GM12891 (cell line): ENCODE data around the gene ADGRV1.
A peak's percentile ranks its signal among the peaks of the same experiment; 100 is the strongest.

Experiments
- DNase-seq: peaks from one replicate; pipeline ENCODE4 v3.0.0; 2011; ENCODE audit warnings: low spot score; ENCODE audit not compliant: insufficient read length
- FAIRE-seq: peaks from 2 replicates; lab custom pipeline; 2011; peaks lifted over from hg19 to GRCh38; lab: Jason Lieb, UNC
- PAX5 ChIP-seq: IDR thresholded peaks from 2 replicates; pipeline ENCODE4 v1.6.1; 2011; ENCODE audit warnings: low read length, moderate library complexity, mild to moderate bottlenecking; ENCODE audit not compliant: insufficient read depth, severe bottlenecking
- POLR2A ChIP-seq: IDR thresholded peaks from 2 replicates; pipeline ENCODE4 v1.6.1; 2011; ENCODE audit warnings: low read depth, low read length, control low read depth
- POLR2AphosphoS5 ChIP-seq: IDR thresholded peaks from 2 replicates; pipeline ENCODE4 v1.6.1; 2011; ENCODE audit warnings: low read depth, low read length, control low read depth
- POU2F2 ChIP-seq: IDR thresholded peaks from 2 replicates; pipeline ENCODE4 v1.6.1; 2011; ENCODE audit warnings: low read depth, mild to moderate bottlenecking, control low read depth, low read length, moderate library complexity
- SPI1 ChIP-seq: IDR thresholded peaks from 2 replicates; pipeline ENCODE4 v1.6.1; 2011; ENCODE audit warnings: low read depth, low read length, control low read depth
- TAF1 ChIP-seq: IDR thresholded peaks from 2 replicates; pipeline ENCODE4 v1.6.1; 2011; ENCODE audit warnings: low read depth, low read length, control low read depth

ADGRV1 gene

GRCh38 chr5:90930062-90930461 is 371.5 kb downstream of the ADGRV1 start:
- FAIRE-seq (no peak), DNase-seq (no peak)
- TF ChIP-seq TAF1, result no peak
- no peak for TF ChIP-seq SPI1
- TF ChIP-seq POLR2A, result no peak
- no peak for TF ChIP-seq POLR2AphosphoS5
- TF ChIP-seq POU2F2, result no peak
- no peak for TF ChIP-seq PAX5

- no peak for TF ChIP-seq PAX5
- TF ChIP-seq POLR2AphosphoS5, result no peak
- no peak for TF ChIP-seq POLR2A
- no peak for TF ChIP-seq TAF1
- no peak for TF ChIP-seq SPI1
- no peak for TF ChIP-seq POU2F2
- no peak for FAIRE-seq
- no peak for DNase-seq
Measured at GRCh38 chr5:90930756-90931431, 372.3 kb downstream of the ADGRV1 start.

GRCh38 chr5:90932052-90932699 is 373.6 kb downstream of the ADGRV1 start:
- DNase-seq, result peak; percentile 21
- no peak for TF ChIP-seq POU2F2
- TF ChIP-seq POLR2A, result no peak
- no peak for TF ChIP-seq PAX5
- TF ChIP-seq TAF1, result no peak
- TF ChIP-seq SPI1, result no peak
- TF ChIP-seq POLR2AphosphoS5, result no peak
- FAIRE-seq, result peak; percentile 5

- no peak for DNase-seq
- no peak for FAIRE-seq
- TF ChIP-seq PAX5 (no peak), POLR2A (no peak), POU2F2 (no peak), TAF1 (no peak), POLR2AphosphoS5 (no peak), SPI1 (no peak)
Measured at GRCh38 chr5:90933298-90933697, 374.7 kb downstream of the ADGRV1 start.

- no peak for FAIRE-seq
- DNase-seq, result no peak
- no peak for TF ChIP-seq TAF1
- TF ChIP-seq POLR2A, result no peak
- TF ChIP-seq SPI1, result no peak
- no peak for TF ChIP-seq PAX5
- no peak for TF ChIP-seq POU2F2
- no peak for TF ChIP-seq POLR2AphosphoS5
Measured at GRCh38 chr5:90934091-90934719, 375.6 kb downstream of the ADGRV1 start.

GRCh38 chr5:90934738-90935137 is 376.1 kb downstream of the ADGRV1 start:
- DNase-seq (no peak), FAIRE-seq (no peak)
- no peak for TF ChIP-seq PAX5
- TF ChIP-seq POU2F2, result no peak
- TF ChIP-seq POLR2AphosphoS5, result no peak
- TF ChIP-seq TAF1, result no peak
- TF ChIP-seq SPI1, result no peak
- TF ChIP-seq POLR2A, result no peak

GRCh38 chr5:90939211-90939610 is 380.6 kb downstream of the ADGRV1 start:
- TF ChIP-seq PAX5 (no peak), SPI1 (no peak), POU2F2 (no peak), POLR2A (no peak), TAF1 (no peak), POLR2AphosphoS5 (no peak)
- peak; percentile 28 for FAIRE-seq
- no peak for DNase-seq

- TF ChIP-seq POLR2A (no peak), TAF1 (no peak), POLR2AphosphoS5 (no peak), SPI1 (no peak), POU2F2 (no peak), PAX5 (no peak)
- FAIRE-seq (peak; percentile 83), DNase-seq (no peak)
Measured at GRCh38 chr5:90940227-90940995, 381.8 kb downstream of the ADGRV1 start.

- DNase-seq (no peak), FAIRE-seq (no peak)
- TF ChIP-seq SPI1 (no peak), POLR2AphosphoS5 (no peak), PAX5 (no peak), POLR2A (no peak), POU2F2 (no peak), TAF1 (no peak)
Measured at GRCh38 chr5:90941002-90941720, 382.6 kb downstream of the ADGRV1 start.
